ENCODE results near the gene VAMP7. TPM values are rescaled to one million over a fixed set of nuclear protein-coding genes. Genes with fewer than 3 reads are reported as not detected.
A peak's percentile ranks its signal among the peaks of the same experiment; 100 is the strongest.

Gene VAMP7
- polyA plus RNA-seq, 1 experiment = 28.1 TPM

- CTCF ChIA-PET = no interaction called here
- TF ChIP-seq CTCF (IDR thresholded peaks at IDR 0.05; ENCODE audit: insufficient read depth, low read depth, low read length) = no peak
- Histone ChIP-seq H3K27me3 (ENCODE audit: control insufficient read depth, insufficient read depth, low read length) (no peaks in the 10 kb centered on the region), H3K36me3 (ENCODE audit: control insufficient read depth, insufficient read depth, low read length) (no peaks in the 10 kb centered on the region), H3K4me3 (ENCODE audit: low read depth, low read length) (no peak overlapping the region)
- POLR2A ChIA-PET = no interaction called here
- DNase-seq (ENCODE audit: low read depth) = no peak
These were observed 76.7 kb downstream of the VAMP7 start for GRCh38 chrX:155957843-155958242.

GRCh38 chrX:155959018-155959587 lies 78.0 kb downstream of the VAMP7 start:
- DNase-seq (ENCODE audit: low read depth) = no peak
- no peaks in the 10 kb centered on the region for H3K36me3 ChIP-seq (ENCODE audit: control insufficient read depth, insufficient read depth, low read length)
- CTCF ChIA-PET = no interaction called here
- H3K4me3 ChIP-seq (ENCODE audit: low read depth, low read length) = no peak overlapping the region
- POLR2A ChIA-PET = no interaction called here
- no peak for TF ChIP-seq CTCF (IDR thresholded peaks at IDR 0.05; ENCODE audit: insufficient read depth, low read depth, low read length)
- no peaks in the 10 kb centered on the region for H3K27me3 ChIP-seq (ENCODE audit: control insufficient read depth, insufficient read depth, low read length)

- Histone ChIP-seq H3K36me3 (ENCODE audit: control insufficient read depth, insufficient read depth, low read length) (no peaks in the 10 kb centered on the region), H3K4me3 (ENCODE audit: low read depth, low read length) (no peak overlapping the region), H3K27me3 (ENCODE audit: control insufficient read depth, insufficient read depth, low read length) (no peaks in the 10 kb centered on the region)
- ChIA-PET POLR2A (no interaction called here), CTCF (no interaction called here)
- no peak for TF ChIP-seq CTCF (IDR thresholded peaks at IDR 0.05; ENCODE audit: insufficient read depth, low read depth, low read length)
- DNase-seq (ENCODE audit: low read depth) = no peak
These were observed 81.8 kb downstream of the VAMP7 start for GRCh38 chrX:155962906-155963305.

DNA sequence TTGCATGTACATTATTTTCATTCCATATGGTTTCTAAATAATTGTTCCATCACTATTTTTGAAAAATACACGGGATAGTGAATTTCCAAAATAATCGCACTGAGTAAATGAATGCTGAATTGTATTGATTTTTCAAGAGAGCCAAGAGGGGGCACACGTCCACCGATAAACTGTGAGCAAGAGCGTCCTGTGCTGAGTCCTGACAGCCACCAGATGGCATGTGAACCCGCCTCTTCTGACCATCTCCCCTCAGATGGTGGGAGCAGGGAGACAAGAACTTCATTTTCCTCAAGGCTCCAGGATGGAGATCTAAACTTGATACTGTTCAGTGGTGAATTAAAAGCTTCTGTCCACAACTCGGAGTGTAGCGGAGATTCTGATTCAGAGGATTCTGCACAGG lies 85.7 kb downstream of the VAMP7 start:
- Histone ChIP-seq H3K27me3 (ENCODE audit: control insufficient read depth, insufficient read depth, low read length) (no peaks in the 10 kb centered on the region), H3K36me3 (ENCODE audit: control insufficient read depth, insufficient read depth, low read length) (no peaks in the 10 kb centered on the region), H3K4me3 (ENCODE audit: low read depth, low read length) (no peak overlapping the region)
- TF ChIP-seq CTCF (IDR thresholded peaks at IDR 0.05; ENCODE audit: insufficient read depth, low read depth, low read length) = peak; percentile 39
- peak; percentile 1 for DNase-seq (ENCODE audit: low read depth)
- ChIA-PET CTCF (no interaction called here), POLR2A (no interaction called here)

GRCh38 chrX:155967653-155968325 lies 86.6 kb downstream of the VAMP7 start:
- DNase-seq (ENCODE audit: low read depth) = no peak
- CTCF ChIA-PET = no interaction called here
- no peaks in the 10 kb centered on the region for H3K27me3 ChIP-seq (ENCODE audit: control insufficient read depth, insufficient read depth, low read length)
- H3K4me3 ChIP-seq (ENCODE audit: low read depth, low read length) = no peak overlapping the region
- TF ChIP-seq CTCF (IDR thresholded peaks at IDR 0.05; ENCODE audit: insufficient read depth, low read depth, low read length) = no peak
- no peaks in the 10 kb centered on the region for H3K36me3 ChIP-seq (ENCODE audit: control insufficient read depth, insufficient read depth, low read length)
- POLR2A ChIA-PET = no interaction called here

Measured in BJ (cell line).